ENCODE results near the gene GDNF. TPM values are rescaled to one million over a fixed set of nuclear protein-coding genes. Genes with fewer than 3 reads are reported as not detected.
A peak's percentile ranks its signal among the peaks of the same experiment; 100 is the strongest.

GDNF gene
- total and polyA plus RNA-seq, 2 experiments from 2014 or later, result 0.13 to 0.17 TPM

- H3K9me3 Mint-ChIP-seq, result no peaks in the 10 kb centered on the region
- DNase-seq (ENCODE audit: low spot score) (no peak), ATAC-seq (peak; percentile 25; the same call in 2 of the 3 replicates)
- Histone ChIP-seq H3K27ac (ENCODE audit: low read depth) (no peak overlapping the region), H3K27me3 (ENCODE audit: insufficient read depth) (peaks cover 20% of the 10 kb centered on the region), H4K20me1 (replicated peaks; ENCODE audit: insufficient read depth) (no peaks in the 10 kb centered on the region), H3K36me3 (ENCODE audit: insufficient read depth) (no peaks in the 10 kb centered on the region), H3K4me2 (peak overlapping the region; percentile 52), H3F3A (replicated peaks; ENCODE audit: low read depth) (no peaks in the 10 kb centered on the region), H2AFZ (no peak overlapping the region), H3K9me2 (ENCODE audit: insufficient read depth) (no peaks in the 10 kb centered on the region; the same call in 1 of the 2 replicates), H3K79me2 (replicated peaks; ENCODE audit: insufficient read depth) (no peaks in the 10 kb centered on the region), H3K4me3 (0 out of 2 replicates have a peak overlapping the region, but pooled peaks have one; percentile 4), H3K4me1 (ENCODE audit: insufficient read depth) (peaks cover 52% of the 10 kb centered on the region)
- peaks cover 40% of the 10 kb centered on the region for H3K4me1 Mint-ChIP-seq
- no peak overlapping the region for H3K4me3 Mint-ChIP-seq
- no peak for TF ChIP-seq EZH2 (IDR thresholded peaks at IDR 0.05; ENCODE audit: low read depth, unreplicated experiment)
- TF ChIP-seq, protein P1, sequence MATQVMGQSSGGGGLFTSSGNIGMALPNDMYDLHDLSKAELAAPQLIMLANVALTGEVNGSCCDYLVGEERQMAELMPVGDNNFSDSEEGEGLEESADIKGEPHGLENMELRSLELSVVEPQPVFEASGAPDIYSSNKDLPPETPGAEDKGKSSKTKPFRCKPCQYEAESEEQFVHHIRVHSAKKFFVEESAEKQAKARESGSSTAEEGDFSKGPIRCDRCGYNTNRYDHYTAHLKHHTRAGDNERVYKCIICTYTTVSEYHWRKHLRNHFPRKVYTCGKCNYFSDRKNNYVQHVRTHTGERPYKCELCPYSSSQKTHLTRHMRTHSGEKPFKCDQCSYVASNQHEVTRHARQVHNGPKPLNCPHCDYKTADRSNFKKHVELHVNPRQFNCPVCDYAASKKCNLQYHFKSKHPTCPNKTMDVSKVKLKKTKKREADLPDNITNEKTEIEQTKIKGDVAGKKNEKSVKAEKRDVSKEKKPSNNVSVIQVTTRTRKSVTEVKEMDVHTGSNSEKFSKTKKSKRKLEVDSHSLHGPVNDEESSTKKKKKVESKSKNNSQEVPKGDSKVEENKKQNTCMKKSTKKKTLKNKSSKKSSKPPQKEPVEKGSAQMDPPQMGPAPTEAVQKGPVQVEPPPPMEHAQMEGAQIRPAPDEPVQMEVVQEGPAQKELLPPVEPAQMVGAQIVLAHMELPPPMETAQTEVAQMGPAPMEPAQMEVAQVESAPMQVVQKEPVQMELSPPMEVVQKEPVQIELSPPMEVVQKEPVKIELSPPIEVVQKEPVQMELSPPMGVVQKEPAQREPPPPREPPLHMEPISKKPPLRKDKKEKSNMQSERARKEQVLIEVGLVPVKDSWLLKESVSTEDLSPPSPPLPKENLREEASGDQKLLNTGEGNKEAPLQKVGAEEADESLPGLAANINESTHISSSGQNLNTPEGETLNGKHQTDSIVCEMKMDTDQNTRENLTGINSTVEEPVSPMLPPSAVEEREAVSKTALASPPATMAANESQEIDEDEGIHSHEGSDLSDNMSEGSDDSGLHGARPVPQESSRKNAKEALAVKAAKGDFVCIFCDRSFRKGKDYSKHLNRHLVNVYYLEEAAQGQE (IDR thresholded peaks at IDR 0.05; ENCODE audit: unreplicated experiment), result no peak
- no peak for TF ChIP-seq ZNF114 (CRISPR knock-in tag; IDR thresholded peaks at IDR 0.05)
- TF ChIP-seq CTCF (conservative IDR thresholded peaks at IDR 0.05; ENCODE audit: low read depth in 2 of 2), result no peak
- no peak for TF ChIP-seq STAT1 (IDR thresholded peaks at IDR 0.05; ENCODE audit: unreplicated experiment)
- no peak for TF ChIP-seq ZNF331 (CRISPR knock-in tag; IDR thresholded peaks at IDR 0.05; ENCODE audit: low read depth)
- TF ChIP-seq CREB1 (CRISPR knock-in tag; IDR thresholded peaks at IDR 0.05; ENCODE audit: low read depth), result no peak
- TF ChIP-seq NANOG (IDR thresholded peaks at IDR 0.05; ENCODE audit: borderline replicate concordance), result no peak
- no peak overlapping the region for H3K27ac Mint-ChIP-seq
- peaks cover 21% of the 10 kb centered on the region for H3K27me3 Mint-ChIP-seq (ENCODE audit: insufficient read depth, low read depth, poor library complexity)
- no peaks in the 10 kb centered on the region for H3K36me3 Mint-ChIP-seq (ENCODE audit: low read depth)
Observed at GRCh38 chr5:37846786-37847310, 7.0 kb upstream of the GDNF start.

GRCh38 chr5:37844009-37844408 is 4.2 kb upstream of the GDNF start:
- peaks cover 48% of the 10 kb centered on the region for H3K27me3 ChIP-seq (ENCODE audit: insufficient read depth)
- TF ChIP-seq POLR2AphosphoS5 (IDR thresholded peaks at IDR 0.05; ENCODE audit: low read depth) (no peak), EZH2phosphoT487 (IDR thresholded peaks at IDR 0.05; ENCODE audit: unreplicated experiment) (no peak), EZH2 (IDR thresholded peaks at IDR 0.05; ENCODE audit: low read depth, unreplicated experiment) (no peak), STAT1 (IDR thresholded peaks at IDR 0.05; ENCODE audit: unreplicated experiment) (no peak), ZNF331 (CRISPR knock-in tag; IDR thresholded peaks at IDR 0.05; ENCODE audit: low read depth) (no peak), CTCF (conservative IDR thresholded peaks at IDR 0.05; ENCODE audit: low read depth in 2 of 2) (no peak), JUNB (IDR thresholded peaks at IDR 0.05; ENCODE audit: unreplicated experiment) (no peak)
- TF ChIP-seq, protein P1 (IDR thresholded peaks at IDR 0.05; ENCODE audit: unreplicated experiment), result no peak

More at GRCh38 chr5:37844009-37844408, 4.2 kb upstream of the GDNF start:
- Histone ChIP-seq H4K20me1 (replicated peaks; ENCODE audit: insufficient read depth) (no peaks in the 10 kb centered on the region), H3K4me3 (no peak overlapping the region), H2AFZ (no peak overlapping the region), H3K4me1 (ENCODE audit: insufficient read depth) (peaks cover 64% of the 10 kb centered on the region), H3K4me2 (peak overlapping the region; percentile 52; the same call in 1 of the 2 replicates), H3K79me2 (replicated peaks; ENCODE audit: insufficient read depth) (no peaks in the 10 kb centered on the region), H3K27ac (ENCODE audit: low read depth) (no peak overlapping the region), H3K36me3 (ENCODE audit: insufficient read depth) (no peaks in the 10 kb centered on the region), H3K9me2 (ENCODE audit: insufficient read depth) (no peaks in the 10 kb centered on the region; the same call in 1 of the 2 replicates), H3F3A (replicated peaks; ENCODE audit: low read depth) (no peaks in the 10 kb centered on the region)
- no peaks in the 10 kb centered on the region for H3K9me3 Mint-ChIP-seq
- ATAC-seq (peak; percentile 18), DNase-seq (ENCODE audit: low spot score) (peak; percentile 55)
- no peaks in the 10 kb centered on the region for H3K36me3 Mint-ChIP-seq (ENCODE audit: low read depth)
- H3K27me3 Mint-ChIP-seq (ENCODE audit: insufficient read depth, low read depth, poor library complexity), result peaks cover 47% of the 10 kb centered on the region
- H3K27ac Mint-ChIP-seq, result no peak overlapping the region
- no peak overlapping the region for H3K4me3 Mint-ChIP-seq
- peaks cover 45% of the 10 kb centered on the region for H3K4me1 Mint-ChIP-seq
